ENCODE measurements around the gene GPR87.

The GPR87 gene

GRCh38 chr3:151309566-151309965 lies 7.1 kb downstream of the GPR87 start:
- Histone ChIP-seq H3K4me1 (ENCODE audit: insufficient read depth, low read length, severe bottlenecking) (no peaks in the 10 kb centered on the region), H2AFZ (ENCODE audit: low read length) (no peak overlapping the region), H3K27ac (ENCODE audit: low read depth, low read length, poor library complexity, severe bottlenecking) (no peak overlapping the region), H3K4me3 (ENCODE audit: low read depth, low read length, poor library complexity, severe bottlenecking) (no peak overlapping the region), H3K9me3 (ENCODE audit: low read length) (no peaks in the 10 kb centered on the region), H3K36me3 (ENCODE audit: insufficient read depth, low read length) (no peaks in the 10 kb centered on the region), H3K9me2 (ENCODE audit: low read depth, low read length) (no peaks in the 10 kb centered on the region), H4K20me1 (ENCODE audit: insufficient read depth, low read length) (no peaks in the 10 kb centered on the region), H3F3A (ENCODE audit: insufficient read depth, low read length) (no peaks in the 10 kb centered on the region), H3K4me2 (ENCODE audit: low read length) (no peak overlapping the region), H3K27me3 (ENCODE audit: insufficient read depth, low read length) (no peaks in the 10 kb centered on the region), H3K79me2 (ENCODE audit: insufficient read depth, low read length) (no peaks in the 10 kb centered on the region), H3K9ac (ENCODE audit: low read length) (no peak overlapping the region)
- no peak for TF ChIP-seq EZH2 (IDR thresholded peaks at IDR 0.05; ENCODE audit: borderline replicate concordance, low read length)
- no peak for TF ChIP-seq CTCF (IDR thresholded peaks at IDR 0.05; ENCODE audit: low read length)

- no peaks in the 10 kb centered on the region for H3K79me2 ChIP-seq (ENCODE audit: insufficient read depth, low read length)
- H3K4me1 ChIP-seq (ENCODE audit: insufficient read depth, low read length, severe bottlenecking) = no peaks in the 10 kb centered on the region
- H3K9me2 ChIP-seq (ENCODE audit: low read depth, low read length) = no peaks in the 10 kb centered on the region
- no peaks in the 10 kb centered on the region for H3K27me3 ChIP-seq (ENCODE audit: insufficient read depth, low read length)
- no peaks in the 10 kb centered on the region for H3F3A ChIP-seq (ENCODE audit: insufficient read depth, low read length)
- H3K36me3 ChIP-seq (ENCODE audit: insufficient read depth, low read length) = no peaks in the 10 kb centered on the region
- no peak overlapping the region for H3K9ac ChIP-seq (ENCODE audit: low read length)
- H3K27ac ChIP-seq (ENCODE audit: low read depth, low read length, poor library complexity, severe bottlenecking) = no peak overlapping the region
- TF ChIP-seq EZH2 (IDR thresholded peaks at IDR 0.05; ENCODE audit: borderline replicate concordance, low read length) (no peak), CTCF (IDR thresholded peaks at IDR 0.05; ENCODE audit: low read length) (no peak)
- H2AFZ ChIP-seq (ENCODE audit: low read length) = no peak overlapping the region
- no peaks in the 10 kb centered on the region for H3K9me3 ChIP-seq (ENCODE audit: low read length)
- H3K4me3 ChIP-seq (ENCODE audit: low read depth, low read length, poor library complexity, severe bottlenecking) = no peak overlapping the region
- H3K4me2 ChIP-seq (ENCODE audit: low read length) = no peak overlapping the region
- no peaks in the 10 kb centered on the region for H4K20me1 ChIP-seq (ENCODE audit: insufficient read depth, low read length)
These were observed 8.8 kb downstream of the GPR87 start for GRCh38 chr3:151307583-151308488.

- Histone ChIP-seq H3K9me2 (ENCODE audit: low read depth, low read length) (no peaks in the 10 kb centered on the region), H3K4me2 (ENCODE audit: low read length) (no peak overlapping the region), H3K9ac (ENCODE audit: low read length) (no peak overlapping the region), H3K4me1 (ENCODE audit: insufficient read depth, low read length, severe bottlenecking) (no peaks in the 10 kb centered on the region), H3K27me3 (ENCODE audit: insufficient read depth, low read length) (no peaks in the 10 kb centered on the region), H4K20me1 (ENCODE audit: insufficient read depth, low read length) (no peaks in the 10 kb centered on the region), H3K9me3 (ENCODE audit: low read length) (no peaks in the 10 kb centered on the region), H2AFZ (ENCODE audit: low read length) (no peak overlapping the region), H3K79me2 (ENCODE audit: insufficient read depth, low read length) (no peaks in the 10 kb centered on the region), H3K4me3 (ENCODE audit: low read depth, low read length, poor library complexity, severe bottlenecking) (no peak overlapping the region), H3K27ac (ENCODE audit: low read depth, low read length, poor library complexity, severe bottlenecking) (no peak overlapping the region), H3K36me3 (ENCODE audit: insufficient read depth, low read length) (no peaks in the 10 kb centered on the region), H3F3A (ENCODE audit: insufficient read depth, low read length) (no peaks in the 10 kb centered on the region)
- TF ChIP-seq CTCF (IDR thresholded peaks at IDR 0.05; ENCODE audit: low read length) (no peak), EZH2 (IDR thresholded peaks at IDR 0.05; ENCODE audit: borderline replicate concordance, low read length) (no peak)
These were observed 9.5 kb downstream of the GPR87 start for GRCh38 chr3:151307131-151307530.

Measured in OCI-LY1 (cell line).